Left ventricle myocardium superior (tissue), 1 donor: ENCODE results near the gene MTCH2. TPM values are rescaled to one million over a fixed set of nuclear protein-coding genes. Genes with fewer than 3 reads are reported as not detected.
A peak's percentile ranks its signal among the peaks of the same experiment; 100 is the strongest.
"Not testable (repeated sequence)": the region's sequence is repeated elsewhere in the genome, so short reads cannot be mapped to it uniquely, and the experiment has no call there.

Experiments
- ATAC-seq: fragments of 200-7000 bp; cut with Tn5 transposase; one replicate; pipeline ENCODE4 v1.9.1; 2020; ENCODE audit warnings: mild to moderate bottlenecking, moderate library complexity
- DNase-seq: peaks from one replicate; pipeline ENCODE4 v3.0.0-alpha.2; 2020
- intact Hi-C: fragments of 100-400 bp; cut with micrococcal nuclease; formaldehyde crosslinking; loops from one replicate; pipeline ENCODE4 v1.11.0; 2022
- long read RNA-seq: library from polyadenylated mRNA; unstranded; transcript quantifications from one replicate; pipeline ENCODE4 v2.0.0, GENCODE V29; 2021
- total RNA-seq: library from RNA; stranded (reverse); fragmentation: NEBNext Ultra II Directional; extraction: Animal tissue kit (Norgen Biotek cat#: 25700); gene quantifications from one replicate; pipeline ENCODE4 v1.2.1, GENCODE V29; 2021
- donor health status: DM: no; HTN: yes; CAD: no; lungs with severe emphysema.

The MTCH2 gene
- 107 TPM for total RNA-seq
- long read RNA-seq, transcript MTCH2-201 (13 exons, 2,587 nt) = major isoform, 86 of 107 reads
- long read RNA-seq, partial matches to known transcripts = 7 of 107 reads
- long read RNA-seq, other reads (novel, unspliced or antisense) = 13 of 107 reads

GRCh38 chr11:47642099-47642855 is at the start of gene MTCH2:
Gene MTCH2, minus strand, starts transcription at chr11:47642559. Its CDS starts 94 bp downstream, at chr11:47642465.
- DNase-seq = peak; percentile 97
- ATAC-seq = peak; percentile 98
- intact Hi-C loops = loop anchor here (10.0 kb wide), 1 partner anchor 213 kb away; no protein-coding TSS in a partner anchor

- ATAC-seq = no peak
- no peak for DNase-seq
- intact Hi-C loops = no loop called here
These were observed 49.6 kb upstream of the MTCH2 start for GRCh38 chr11:47691979-47692378.

GRCh38 chr11:47689480-47689879 is 47.1 kb upstream of the MTCH2 start:
- ATAC-seq (no peak), DNase-seq (no peak)
- intact Hi-C loops = no loop called here

- intact Hi-C loops = no loop called here
- ATAC-seq = no peak
- DNase-seq = no peak
These were observed 46.6 kb upstream of the MTCH2 start for GRCh38 chr11:47688991-47689390.

- DNase-seq = no peak
- intact Hi-C loops = no loop called here
- ATAC-seq = no peak
These were observed 45.8 kb upstream of the MTCH2 start for GRCh38 chr11:47688111-47688510.

- ATAC-seq, intact Hi-C loops, DNase-seq: not testable (repeated sequence)
These were observed 44.3 kb upstream of the MTCH2 start for GRCh38 chr11:47686704-47687103.

- ATAC-seq (no peak), DNase-seq (no peak)
- intact Hi-C loops = no loop called here
These were observed 43.8 kb upstream of the MTCH2 start for GRCh38 chr11:47686151-47686550.

- intact Hi-C loops = no loop called here
- ATAC-seq = no peak
- no peak for DNase-seq
These were observed 33.5 kb upstream of the MTCH2 start for GRCh38 chr11:47675851-47676250.

- ATAC-seq (no peak), DNase-seq (no peak)
- intact Hi-C loops = no loop called here
These were observed 29.9 kb upstream of the MTCH2 start for GRCh38 chr11:47672283-47672730.

- DNase-seq (no peak), ATAC-seq (no peak)
- intact Hi-C loops = no loop called here
These were observed 27.5 kb upstream of the MTCH2 start for GRCh38 chr11:47669856-47670255.

GRCh38 chr11:47668665-47669064 is 26.3 kb upstream of the MTCH2 start:
- DNase-seq (no peak), ATAC-seq (no peak)
- intact Hi-C loops = no loop called here

GRCh38 chr11:47667555-47667954 is 25.2 kb upstream of the MTCH2 start:
- no peak for DNase-seq
- no peak for ATAC-seq
- intact Hi-C loops = no loop called here

GRCh38 chr11:47667135-47667534 is 24.8 kb upstream of the MTCH2 start:
- ATAC-seq (no peak), DNase-seq (no peak)
- intact Hi-C loops = no loop called here

- ATAC-seq, DNase-seq, intact Hi-C loops: not testable (repeated sequence)
These were observed 22.6 kb upstream of the MTCH2 start for GRCh38 chr11:47664936-47665335.

GRCh38 chr11:47661245-47661644 is 18.9 kb upstream of the MTCH2 start:
- intact Hi-C loops = no loop called here
- DNase-seq (no peak), ATAC-seq (no peak)

- ATAC-seq (no peak), DNase-seq (peak; percentile 35)
- intact Hi-C loops = no loop called here
These were observed 16.9 kb upstream of the MTCH2 start for GRCh38 chr11:47659276-47659675.

- ATAC-seq (no peak), DNase-seq (no peak)
- intact Hi-C loops = no loop called here
These were observed 14.0 kb upstream of the MTCH2 start for GRCh38 chr11:47656260-47656885.

GRCh38 chr11:47651818-47652469 is 9.6 kb upstream of the MTCH2 start:
- intact Hi-C loops = no loop called here
- ATAC-seq (no peak), DNase-seq (no peak)

GRCh38 chr11:47649276-47649675 is 6.9 kb upstream of the MTCH2 start:
- DNase-seq = no peak
- no peak for ATAC-seq
- intact Hi-C loops = loop anchor here (10.0 kb wide), 1 partner anchor 206 kb away; no protein-coding TSS in a partner anchor

GRCh38 chr11:47646019-47646418 is 3.7 kb upstream of the MTCH2 start:
- ATAC-seq = no peak
- intact Hi-C loops = loop anchor here (10.0 kb wide), 1 partner anchor 209 kb away; no protein-coding TSS in a partner anchor
- DNase-seq = no peak
